HCT116 (cell line): ENCODE measurements around the gene NOXO1.

Source experiments
- EZH2 ChIP-seq: fragments of 200-600 bp; sonication (generic); IDR thresholded peaks from 2 replicates; pipeline ENCODE4 v1.6.1; 2017; ENCODE audit warnings: antibody characterized with exemption, mixed run types
- SIN3A ChIP-seq: IDR thresholded peaks from 2 replicates; pipeline ENCODE4 v1.6.1; 2012; ENCODE audit warnings: low read depth
- ZBTB33 ChIP-seq: IDR thresholded peaks from 2 replicates; pipeline ENCODE4 v1.6.1; 2011; ENCODE audit warnings: mild to moderate bottlenecking, low read length, moderate library complexity; ENCODE audit not compliant: insufficient replicate concordance; ENCODE audit errors: extremely low read depth
- TF ChIP-seq, protein P1 (sequence below), 3 experiments: fragments of 200-600 bp in 1 of 3; sonication (generic) in 1 of 3; IDR thresholded peaks in 2 of 3; conservative IDR thresholded peaks in 1 of 3; 2 replicates each; pipeline ENCODE4 v1.5.1; 2012 to 2017; ENCODE audit warnings: low read depth in 2 of 3, low read length in 2 of 3, antibody characterized with exemption in 1 of 3, borderline replicate concordance in 1 of 3, control low read depth in 1 of 3, mild to moderate bottlenecking in 1 of 3, mixed read lengths in 1 of 3, mixed run types in 1 of 3, moderate library complexity in 1 of 3; ENCODE audit not compliant: insufficient read depth in 1 of 3

DNA sequence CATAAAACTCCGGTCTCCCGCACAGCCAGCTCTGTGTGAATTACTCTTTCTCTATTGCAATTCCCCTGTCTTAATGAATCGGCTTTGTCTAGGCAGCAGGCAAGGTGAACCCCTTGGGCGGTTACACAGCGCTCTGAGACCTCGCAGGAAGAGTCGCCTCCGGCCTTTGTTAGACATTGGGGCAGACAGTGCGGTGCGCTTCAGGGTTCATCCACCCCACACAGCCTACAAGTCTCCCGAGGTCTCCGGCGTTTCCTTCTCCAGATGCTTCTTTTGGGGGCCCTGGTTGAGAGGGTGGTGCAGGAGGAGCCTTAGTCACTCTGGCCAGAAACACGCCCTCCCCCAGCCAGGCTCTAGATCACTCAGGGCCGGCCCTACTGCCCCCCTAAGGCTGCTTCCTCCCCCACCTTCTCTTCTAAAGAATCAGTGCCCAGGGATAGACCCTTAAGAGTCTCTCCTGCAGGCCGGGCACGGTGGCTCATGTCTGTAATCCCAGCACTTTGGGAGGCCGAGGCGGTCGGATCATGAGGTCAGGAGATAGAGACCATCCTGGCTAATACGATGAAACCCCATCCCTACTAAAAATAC, 36.6 kb downstream of the NOXO1 start:
- no peak for TF ChIP-seq ZBTB33
- TF ChIP-seq SIN3A = no peak
- no peak for TF ChIP-seq EZH2
- TF ChIP-seq, protein P1, sequence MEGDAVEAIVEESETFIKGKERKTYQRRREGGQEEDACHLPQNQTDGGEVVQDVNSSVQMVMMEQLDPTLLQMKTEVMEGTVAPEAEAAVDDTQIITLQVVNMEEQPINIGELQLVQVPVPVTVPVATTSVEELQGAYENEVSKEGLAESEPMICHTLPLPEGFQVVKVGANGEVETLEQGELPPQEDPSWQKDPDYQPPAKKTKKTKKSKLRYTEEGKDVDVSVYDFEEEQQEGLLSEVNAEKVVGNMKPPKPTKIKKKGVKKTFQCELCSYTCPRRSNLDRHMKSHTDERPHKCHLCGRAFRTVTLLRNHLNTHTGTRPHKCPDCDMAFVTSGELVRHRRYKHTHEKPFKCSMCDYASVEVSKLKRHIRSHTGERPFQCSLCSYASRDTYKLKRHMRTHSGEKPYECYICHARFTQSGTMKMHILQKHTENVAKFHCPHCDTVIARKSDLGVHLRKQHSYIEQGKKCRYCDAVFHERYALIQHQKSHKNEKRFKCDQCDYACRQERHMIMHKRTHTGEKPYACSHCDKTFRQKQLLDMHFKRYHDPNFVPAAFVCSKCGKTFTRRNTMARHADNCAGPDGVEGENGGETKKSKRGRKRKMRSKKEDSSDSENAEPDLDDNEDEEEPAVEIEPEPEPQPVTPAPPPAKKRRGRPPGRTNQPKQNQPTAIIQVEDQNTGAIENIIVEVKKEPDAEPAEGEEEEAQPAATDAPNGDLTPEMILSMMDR (IDR thresholded peaks at IDR 0.05 in 2 of 3, conservative IDR thresholded peaks at IDR 0.05 in 1 of 3; ENCODE audit: borderline replicate concordance in 1 of 3, insufficient read depth in 1 of 3, low read depth in 2 of 3, low read length in 2 of 3) = no peak
